Measurements from ENCODE around the gene MEIOC. TPM values are rescaled to one million over a fixed set of nuclear protein-coding genes. Genes with fewer than 3 reads are reported as not detected.

MEIOC gene
- total and polyA plus RNA-seq, 9 of the 15 experiments (the other 6 are each of a cell fraction or from before 2014, with no cell fraction given), result 0.04 to 0.23 (median 0.06) TPM; not detected in 5

GRCh38 chr17:44708401-44709263 lies 52.4 kb downstream of the MEIOC start, which contains the start of gene DBF4B (continued):
- no peak for TF ChIP-seq THRA (IDR thresholded peaks at IDR 0.05)
- TF ChIP-seq NUFIP1 (IDR thresholded peaks at IDR 0.05; ENCODE audit: partially characterized antibody), result no peak
- no peak; the same call in 1 of the 2 replicates for TF ChIP-seq FOSL1 (tag; conservative IDR thresholded peaks at IDR 0.05)
- no peak for TF ChIP-seq NR3C1 (CRISPR knock-in tag; IDR thresholded peaks at IDR 0.05)
- TF ChIP-seq LEF1 (IDR thresholded peaks at IDR 0.05), result no peak; the same call in 1 of the 2 replicates
- no peak for TF ChIP-seq POLR3G (IDR thresholded peaks at IDR 0.05; ENCODE audit: extremely low read depth, insufficient read length, insufficient replicate concordance)
- TF ChIP-seq FIP1L1 (IDR thresholded peaks at IDR 0.05; ENCODE audit: low read depth, low read length, poor library complexity, severe bottlenecking), result no peak
- TF ChIP-seq ZNF212 (CRISPR knock-in tag; IDR thresholded peaks at IDR 0.05), result no peak
- no peak for TF ChIP-seq RFX7 (CRISPR knock-in tag; IDR thresholded peaks at IDR 0.05)
- peak; percentile 13 for TF ChIP-seq ZNF24 (IDR thresholded peaks at IDR 0.05)
- no peak for TF ChIP-seq PBX2 (CRISPR knock-in tag; IDR thresholded peaks at IDR 0.05; ENCODE audit: low read depth)
- TF ChIP-seq PBX2 (tag; conservative IDR thresholded peaks at IDR 0.05; ENCODE audit: low read depth), result no peak
- TF ChIP-seq BCOR (IDR thresholded peaks at IDR 0.05), result peak; percentile 74
- no peak; the same call in 1 of the 2 replicates for TF ChIP-seq PML (IDR thresholded peaks at IDR 0.05; ENCODE audit: low read length)
- peak; percentile 57; the same call in 1 of the 2 replicates for TF ChIP-seq SIN3B (IDR thresholded peaks at IDR 0.05; ENCODE audit: low read depth)
- peak; percentile 65; the same call in 1 of the 2 replicates for TF ChIP-seq THRB (CRISPR knock-in tag; conservative IDR thresholded peaks at IDR 0.05)
- TF ChIP-seq HEY1 (CRISPR knock-in tag; IDR thresholded peaks at IDR 0.05; ENCODE audit: borderline replicate concordance), result no peak
- TF ChIP-seq ERF (CRISPR knock-in tag; IDR thresholded peaks at IDR 0.05), result no peak
- TF ChIP-seq BCLAF1 (IDR thresholded peaks at IDR 0.05; ENCODE audit: borderline replicate concordance in 1 of 2, control insufficient read depth in 1 of 2, low read depth in 2 of 2, low read length in 1 of 2), result no peak
- TF ChIP-seq XRCC3 (IDR thresholded peaks at IDR 0.05), result no peak

All from K562 (cell line).